Measurements from ENCODE around the gene TSPAN11.

DNA sequence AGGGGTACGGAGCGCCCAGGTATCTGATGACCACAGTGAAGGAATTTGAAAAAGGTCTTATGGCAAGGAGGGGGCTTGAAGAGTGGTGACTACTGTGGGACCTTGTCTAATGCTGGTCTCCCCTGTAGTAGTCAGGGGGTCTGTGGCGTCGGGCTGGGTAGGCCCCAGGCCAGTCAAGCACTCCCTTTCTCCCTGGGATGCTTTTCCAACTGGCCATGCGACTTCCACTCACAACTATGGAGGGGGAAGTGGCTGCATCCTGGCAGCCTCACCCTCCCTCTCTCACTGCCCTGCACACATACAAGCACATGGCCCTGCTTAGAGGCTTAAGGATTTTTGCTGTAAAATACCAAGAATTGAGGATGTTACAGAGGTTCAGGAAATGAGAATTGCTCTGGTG is 4.1 kb downstream of the TSPAN11 start:
- TF ChIP-seq, protein P1, sequence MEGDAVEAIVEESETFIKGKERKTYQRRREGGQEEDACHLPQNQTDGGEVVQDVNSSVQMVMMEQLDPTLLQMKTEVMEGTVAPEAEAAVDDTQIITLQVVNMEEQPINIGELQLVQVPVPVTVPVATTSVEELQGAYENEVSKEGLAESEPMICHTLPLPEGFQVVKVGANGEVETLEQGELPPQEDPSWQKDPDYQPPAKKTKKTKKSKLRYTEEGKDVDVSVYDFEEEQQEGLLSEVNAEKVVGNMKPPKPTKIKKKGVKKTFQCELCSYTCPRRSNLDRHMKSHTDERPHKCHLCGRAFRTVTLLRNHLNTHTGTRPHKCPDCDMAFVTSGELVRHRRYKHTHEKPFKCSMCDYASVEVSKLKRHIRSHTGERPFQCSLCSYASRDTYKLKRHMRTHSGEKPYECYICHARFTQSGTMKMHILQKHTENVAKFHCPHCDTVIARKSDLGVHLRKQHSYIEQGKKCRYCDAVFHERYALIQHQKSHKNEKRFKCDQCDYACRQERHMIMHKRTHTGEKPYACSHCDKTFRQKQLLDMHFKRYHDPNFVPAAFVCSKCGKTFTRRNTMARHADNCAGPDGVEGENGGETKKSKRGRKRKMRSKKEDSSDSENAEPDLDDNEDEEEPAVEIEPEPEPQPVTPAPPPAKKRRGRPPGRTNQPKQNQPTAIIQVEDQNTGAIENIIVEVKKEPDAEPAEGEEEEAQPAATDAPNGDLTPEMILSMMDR (IDR thresholded peaks at IDR 0.05; ENCODE audit: insufficient read depth, low read length, poor library complexity, severe bottlenecking) = no peak
- no peak for TF ChIP-seq EZH2phosphoT487 (conservative IDR thresholded peaks at IDR 0.05; ENCODE audit: low read length)

Data from SU-DHL-6 (cell line).